DND-41 (cell line): ENCODE data around the gene LNX1.

Source experiments
- CTCF ChIP-seq: IDR thresholded peaks from 2 replicates; pipeline ENCODE4 v1.5.1; 2012; ENCODE audit warnings: borderline replicate concordance, low read length, moderate library complexity, mild to moderate bottlenecking; ENCODE audit not compliant: poor library complexity, severe bottlenecking; ENCODE audit errors: extremely low read depth
- EZH2 ChIP-seq: IDR thresholded peaks from 3 replicates; pipeline ENCODE4 v1.6.1; 2012; ENCODE audit warnings: borderline replicate concordance, low read depth, mild to moderate bottlenecking, moderate library complexity, low read length, inconsistent platforms; ENCODE audit not compliant: severe bottlenecking

GRCh38 chr4:53592686-53593501 lies 1.6 kb upstream of the LNX1 start:
- TF ChIP-seq CTCF (no peak), EZH2 (no peak)
